Uterus (tissue), 4 donors: ENCODE measurements around the gene KCND3. TPM values are rescaled to one million over a fixed set of nuclear protein-coding genes. Genes with fewer than 3 reads are reported as not detected.

Experiments
- DNase-seq, 2 donors: peaks; one replicate each; pipeline ENCODE4 v3.0.0-alpha.2; 2019 to 2020
- H3K27ac ChIP-seq, 2 donors: fragments of 200-600 bp; sonication (generic); 1 replicate in 1 of 2; 2 replicates in 1 of 2; pipeline ENCODE4 v1.5.1; 2016 to 2018
- H3K27me3 ChIP-seq, 2 donors: fragments of 200-600 bp; sonication (generic); one replicate each; pipeline ENCODE4 v1.5.1; 2018 to 2019; ENCODE audit warnings: control low read depth in 1 of 2
- H3K36me3 ChIP-seq, 2 donors: fragments of 200-600 bp; sonication (generic); one replicate each; pipeline ENCODE4 v1.5.1; 2019; ENCODE audit warnings: control low read depth in 1 of 2
- H3K4me1 ChIP-seq, 2 donors: fragments of 200-600 bp; sonication (generic); one replicate each; pipeline ENCODE4 v1.5.1; 2018 to 2019; ENCODE audit warnings: control low read depth in 1 of 2
- H3K4me3 ChIP-seq, 2 donors: fragments of 200-600 bp; sonication (generic); 1 replicate in 1 of 2; 2 replicates in 1 of 2; pipeline ENCODE4 v1.5.1; 2018 to 2019; ENCODE audit warnings: mild to moderate bottlenecking in 1 of 2
- H3K9me3 ChIP-seq, 2 donors: fragments of 200-600 bp; sonication (generic); one replicate each; pipeline ENCODE4 v1.5.1; 2019; ENCODE audit warnings: control low read depth in 1 of 2
- POLR2A ChIP-seq, 2 donors: fragments of 450-650 bp; IDR thresholded peaks; one replicate each; pipeline ENCODE4 v1.6.1; 2016; ENCODE audit warnings: antibody characterized with exemption in 2 of 2, mild to moderate bottlenecking in 1 of 2, moderate library complexity in 1 of 2
- intact Hi-C: fragments of 100-400 bp; cut with DNase I; formaldehyde crosslinking; loops from one replicate; pipeline ENCODE4 v1.15.1; 2023; ENCODE audit warnings: low total_unique reads
- total RNA-seq, 4 donors: library from RNA; depleted of rRNA in 3 of 4; stranded (reverse); fragments of >200 nt in 3 of 4; gene quantifications; one replicate each; pipeline versions ENCODE4 v1.1.0 to v1.2.4, GENCODE V29; 2014 to 2023
- TF ChIP-seq, protein P1 (sequence below), 4 experiments: fragments of 200-600 bp in 2 of 4; fragments of 450-650 bp in 2 of 4; sonication (generic) in 2 of 4; IDR thresholded peaks; one replicate each; pipeline ENCODE4 v1.5.1; 2016 to 2019; ENCODE audit warnings: antibody characterized with exemption in 4 of 4, mild to moderate bottlenecking in 2 of 4, moderate library complexity in 1 of 4
- donor health status: DM: yes; HTN: yes; CAD: no.

The KCND3 gene
- total RNA-seq, 4 donors from 2014 or later, result 5.0 to 13.5 (median 7.2) TPM

DNA sequence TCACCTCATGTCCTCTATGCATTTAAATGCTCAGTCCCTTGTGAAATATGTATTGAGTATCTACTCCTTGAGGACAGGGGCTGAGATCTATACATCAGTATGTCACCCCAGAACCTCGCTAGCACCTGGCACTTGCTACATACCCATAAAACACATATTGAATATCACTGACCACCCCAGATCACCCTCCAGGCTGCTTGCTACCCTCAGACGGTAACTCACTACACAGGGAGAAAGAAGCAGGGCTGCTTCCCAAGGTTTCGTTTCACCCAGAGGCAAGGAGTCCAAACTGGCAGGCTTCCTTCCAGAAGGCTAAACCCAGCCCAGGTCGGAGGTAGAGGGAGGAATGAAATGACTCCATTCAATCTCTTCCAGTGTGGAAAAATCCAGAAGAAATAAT is 258.8 kb downstream of the KCND3 start:
- Histone ChIP-seq H3K4me1 (peaks cover 0 to 6% of the 10 kb centered on the region in 2 donors), H3K27ac (no peak overlapping the region), H3K36me3 (no peaks in the 10 kb centered on the region), H3K4me3 (no peak overlapping the region), H3K9me3 (no peaks in the 10 kb centered on the region), H3K27me3 (no peaks in the 10 kb centered on the region)
- no peak for TF ChIP-seq POLR2A (IDR thresholded peaks at IDR 0.05)
- TF ChIP-seq, protein P1, sequence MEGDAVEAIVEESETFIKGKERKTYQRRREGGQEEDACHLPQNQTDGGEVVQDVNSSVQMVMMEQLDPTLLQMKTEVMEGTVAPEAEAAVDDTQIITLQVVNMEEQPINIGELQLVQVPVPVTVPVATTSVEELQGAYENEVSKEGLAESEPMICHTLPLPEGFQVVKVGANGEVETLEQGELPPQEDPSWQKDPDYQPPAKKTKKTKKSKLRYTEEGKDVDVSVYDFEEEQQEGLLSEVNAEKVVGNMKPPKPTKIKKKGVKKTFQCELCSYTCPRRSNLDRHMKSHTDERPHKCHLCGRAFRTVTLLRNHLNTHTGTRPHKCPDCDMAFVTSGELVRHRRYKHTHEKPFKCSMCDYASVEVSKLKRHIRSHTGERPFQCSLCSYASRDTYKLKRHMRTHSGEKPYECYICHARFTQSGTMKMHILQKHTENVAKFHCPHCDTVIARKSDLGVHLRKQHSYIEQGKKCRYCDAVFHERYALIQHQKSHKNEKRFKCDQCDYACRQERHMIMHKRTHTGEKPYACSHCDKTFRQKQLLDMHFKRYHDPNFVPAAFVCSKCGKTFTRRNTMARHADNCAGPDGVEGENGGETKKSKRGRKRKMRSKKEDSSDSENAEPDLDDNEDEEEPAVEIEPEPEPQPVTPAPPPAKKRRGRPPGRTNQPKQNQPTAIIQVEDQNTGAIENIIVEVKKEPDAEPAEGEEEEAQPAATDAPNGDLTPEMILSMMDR (IDR thresholded peaks at IDR 0.05), result no peak
- no peak for DNase-seq
- intact Hi-C loops, result no loop called here

DNA sequence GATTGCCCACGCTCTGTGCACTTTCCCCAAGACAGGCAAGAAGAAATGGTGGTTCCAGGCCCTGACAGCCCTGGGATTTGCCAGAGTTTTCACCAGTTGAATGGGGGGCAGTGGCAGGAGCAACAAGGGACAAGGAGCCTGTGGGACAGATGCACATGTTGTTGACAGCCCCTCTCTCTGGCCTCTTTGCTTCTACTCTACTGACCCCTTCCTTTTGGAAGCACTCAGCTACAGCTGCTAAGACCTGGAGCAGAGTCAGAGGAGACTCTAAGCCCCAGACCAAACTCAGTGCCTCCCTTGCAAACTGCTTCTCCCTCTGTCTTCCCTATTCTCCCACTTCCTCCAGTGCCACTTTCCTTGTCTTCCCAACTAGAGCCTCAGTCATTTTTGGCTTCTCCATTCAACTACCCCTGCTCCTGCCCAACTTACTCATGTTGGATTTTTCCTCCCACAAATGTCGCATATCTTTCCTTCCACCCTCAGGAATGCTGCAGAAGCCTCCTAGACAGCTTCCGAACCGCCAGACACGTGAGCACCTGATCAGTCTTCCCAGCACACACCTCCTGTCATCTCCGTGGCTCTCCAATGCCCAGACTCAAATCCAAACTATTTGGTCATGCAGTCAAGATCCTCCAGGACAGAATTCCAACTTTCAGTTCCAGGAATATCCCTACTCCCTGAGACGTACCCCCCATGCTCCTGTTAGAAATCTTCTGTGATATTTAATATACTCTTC is 259.4 kb downstream of the KCND3 start:
- Histone ChIP-seq H3K27ac (no peak overlapping the region), H3K9me3 (no peaks in the 10 kb centered on the region), H3K4me1 (peaks cover 0 to 6% of the 10 kb centered on the region in 2 donors), H3K36me3 (no peaks in the 10 kb centered on the region), H3K4me3 (no peak overlapping the region), H3K27me3 (no peaks in the 10 kb centered on the region)
- TF ChIP-seq, protein P1 (IDR thresholded peaks at IDR 0.05), result no peak
- TF ChIP-seq POLR2A (IDR thresholded peaks at IDR 0.05), result no peak
- DNase-seq, result no peak
- intact Hi-C loops, result no loop called here

- Histone ChIP-seq H3K9me3 (no peaks in the 10 kb centered on the region), H3K4me1 (peaks cover 0 to 6% of the 10 kb centered on the region in 2 donors), H3K27ac (no peak overlapping the region), H3K4me3 (no peak overlapping the region), H3K36me3 (no peaks in the 10 kb centered on the region), H3K27me3 (no peaks in the 10 kb centered on the region)
- intact Hi-C loops, result no loop called here
- DNase-seq, result no peak
- TF ChIP-seq, protein P1 (IDR thresholded peaks at IDR 0.05), result no peak
Observed at GRCh38 chr1:111729271-111729921, 260.1 kb downstream of the KCND3 start.

DNA sequence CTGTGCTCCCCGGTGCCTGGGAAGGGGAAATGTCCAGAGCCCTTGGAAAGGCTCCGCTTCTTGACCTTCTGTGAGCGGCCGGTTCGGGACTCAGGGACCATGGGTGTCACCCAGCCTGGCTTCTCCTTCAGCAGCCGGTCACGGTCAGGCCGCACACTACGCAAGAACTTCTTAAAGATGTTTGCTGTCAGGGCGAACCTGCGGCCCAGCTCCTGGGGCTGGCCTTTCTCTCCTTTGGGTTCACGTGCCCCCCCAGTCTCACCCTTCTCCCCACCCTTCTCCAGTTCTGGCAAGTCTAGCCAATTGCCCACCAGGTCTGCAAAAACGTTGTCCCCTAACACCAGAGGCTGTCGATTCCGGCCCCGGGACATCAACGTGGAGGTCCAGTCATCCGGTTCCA is 262.4 kb downstream of the KCND3 start:
- no peaks in the 10 kb centered on the region for H3K27me3 ChIP-seq
- TF ChIP-seq, protein P1 (IDR thresholded peaks at IDR 0.05), result no peak
- no peak for TF ChIP-seq POLR2A (IDR thresholded peaks at IDR 0.05)
- no peak overlapping the region for H3K4me3 ChIP-seq
- no peaks in the 10 kb centered on the region for H3K9me3 ChIP-seq
- no peaks in the 10 kb centered on the region for H3K4me1 ChIP-seq
- H3K27ac ChIP-seq, result no peak overlapping the region
- no peaks in the 10 kb centered on the region for H3K36me3 ChIP-seq
- DNase-seq, result no peak
- intact Hi-C loops, result no loop called here

GRCh38 chr1:111725192-111725591 is 264.3 kb downstream of the KCND3 start:
- Histone ChIP-seq H3K36me3 (no peaks in the 10 kb centered on the region), H3K4me3 (no peak overlapping the region), H3K27me3 (no peaks in the 10 kb centered on the region), H3K9me3 (no peaks in the 10 kb centered on the region), H3K27ac (no peak overlapping the region), H3K4me1 (no peaks in the 10 kb centered on the region)
- DNase-seq, result no peak
- intact Hi-C loops, result no loop called here
- TF ChIP-seq POLR2A (IDR thresholded peaks at IDR 0.05), result no peak
- TF ChIP-seq, protein P1 (IDR thresholded peaks at IDR 0.05), result no peak
